ENCODE data around the gene SUPT3H.
"Not testable (repeated sequence)": the region's sequence is repeated elsewhere in the genome, so short reads cannot be mapped to it uniquely, and the experiment has no call there.

SUPT3H gene

GRCh38 chr6:45174045-45174444, 203.7 kb downstream of the SUPT3H start:
- no peak for DNase-seq (ENCODE audit: low spot score)

GRCh38 chr6:45171380-45171779, 206.4 kb downstream of the SUPT3H start:
- no peak for DNase-seq (ENCODE audit: low spot score)

- DNase-seq (ENCODE audit: low spot score) = no peak
Measured at GRCh38 chr6:45170309-45170708, 207.4 kb downstream of the SUPT3H start.

- DNase-seq (ENCODE audit: low spot score) = no peak
Measured at GRCh38 chr6:45169815-45170214, 207.9 kb downstream of the SUPT3H start.

GRCh38 chr6:45163952-45164766, 213.6 kb downstream of the SUPT3H start:
- DNase-seq (ENCODE audit: low spot score) = no peak

- no peak for DNase-seq (ENCODE audit: low spot score)
Measured at GRCh38 chr6:45160305-45160704, 217.4 kb downstream of the SUPT3H start.

GRCh38 chr6:45156075-45156474, 221.7 kb downstream of the SUPT3H start:
- DNase-seq (ENCODE audit: low spot score) = no peak

GRCh38 chr6:45155341-45155894, 222.3 kb downstream of the SUPT3H start:
- DNase-seq (ENCODE audit: low spot score) = no peak

GRCh38 chr6:45154679-45155078, 223.1 kb downstream of the SUPT3H start:
- no peak for DNase-seq (ENCODE audit: low spot score)

GRCh38 chr6:45148711-45149341, 228.9 kb downstream of the SUPT3H start:
- DNase-seq (ENCODE audit: low spot score) = no peak

- DNase-seq (ENCODE audit: low spot score) = no peak
Measured at GRCh38 chr6:45148278-45148677, 229.5 kb downstream of the SUPT3H start.

GRCh38 chr6:45145658-45146057, 232.1 kb downstream of the SUPT3H start:
- DNase-seq (ENCODE audit: low spot score) = not testable (repeated sequence)

GRCh38 chr6:45138765-45139164, 239.0 kb downstream of the SUPT3H start:
- no peak for DNase-seq (ENCODE audit: low spot score)

GRCh38 chr6:45136495-45136894, 241.2 kb downstream of the SUPT3H start:
- no peak for DNase-seq (ENCODE audit: low spot score)

GRCh38 chr6:45132658-45133294, 245.0 kb downstream of the SUPT3H start:
- DNase-seq (ENCODE audit: low spot score) = no peak

GRCh38 chr6:45132059-45132458, 245.7 kb downstream of the SUPT3H start:
- no peak for DNase-seq (ENCODE audit: low spot score)

GRCh38 chr6:45129051-45129450, 248.7 kb downstream of the SUPT3H start:
- DNase-seq (ENCODE audit: low spot score) = no peak

- no peak for DNase-seq (ENCODE audit: low spot score)
Measured at GRCh38 chr6:45127185-45127584, 250.5 kb downstream of the SUPT3H start.

GRCh38 chr6:45126033-45126432, 251.7 kb downstream of the SUPT3H start:
- no peak for DNase-seq (ENCODE audit: low spot score)

- no peak for DNase-seq (ENCODE audit: low spot score)
Measured at GRCh38 chr6:45123023-45123422, 254.7 kb downstream of the SUPT3H start.

GRCh38 chr6:45118754-45119153, 259.0 kb downstream of the SUPT3H start:
- no peak for DNase-seq (ENCODE audit: low spot score)

GRCh38 chr6:45116714-45117410, 260.9 kb downstream of the SUPT3H start:
- DNase-seq (ENCODE audit: low spot score) = peak; percentile 9

Data from hepatic stellate cell (primary cell).